GM12878 (cell line): ENCODE data around the gene PUS3. TPM values are rescaled to one million over a fixed set of nuclear protein-coding genes. Genes with fewer than 3 reads are reported as not detected.

ENCODE experiments used
- ATAC-seq: fragments of 200-7000 bp; cut with Tn5 transposase; 3 replicates; pipeline ENCODE4 v1.9.1; 2020; ENCODE audit warnings: mild to moderate bottlenecking, moderate library complexity
- BruUV-seq: library from RNA; stranded (reverse); fragments of 400-500 nt; replicated peaks from 2 replicates; lab custom pipeline; 2021; lab: Mats Ljungman, UMichigan
- CTCF ChIA-PET: fragments of 300-600 bp; sonication (Branson Sonifier 250); formaldehyde crosslinking; extraction: SDS; loops from one replicate; lab custom pipeline; 2021; ENCODE audit warnings: inconsistent platforms; lab: Yijun Ruan, JAX
- POLR2A ChIA-PET: fragments of 350-600 bp; formaldehyde crosslinking; extraction: SDS; loops from one replicate; lab custom pipeline; 2021; ENCODE audit warnings: inconsistent platforms; lab: Charles Lee
- RAD21 ChIA-PET: fragments of 300-600 bp; sonication (Branson Sonifier 250); formaldehyde crosslinking; loops from one replicate; lab custom pipeline; 2023; ENCODE audit warnings: antibody characterized with exemption; ENCODE audit not compliant: unreplicated experiment; lab: Charles Lee
- SMC1A ChIA-PET: fragments of 300-600 bp; sonication (Branson Sonifier 250); formaldehyde crosslinking; loops from one replicate; lab custom pipeline; 2023; ENCODE audit not compliant: unreplicated experiment, uncharacterized antibody; lab: Charles Lee
- DNase-seq: peaks from one replicate; pipeline ENCODE4 v3.0.0-alpha.2; 2011; ENCODE audit warnings: low read depth, low spot score
- FAIRE-seq: peaks from 3 replicates; lab custom pipeline; 2011; peaks lifted over from hg19 to GRCh38; lab: Jason Lieb, UNC
- H2AFZ ChIP-seq: 2 replicates; pipeline ENCODE4 v1.6.0; 2011; ENCODE audit warnings: low read depth, low read length, control low read depth; ENCODE audit not compliant: control insufficient read depth
- H3K27ac ChIP-seq: 2 replicates; pipeline ENCODE4 v1.5.1; 2011; ENCODE audit warnings: control low read depth; ENCODE audit not compliant: control insufficient read depth, insufficient read depth
- H3K27me3 ChIP-seq, 2 experiments: replicated peaks in 1 of 2; 2 replicates each; pipeline versions ENCODE4 v1.6.0 to v1.6.1; 2011; ENCODE audit warnings: low read length in 1 of 2; ENCODE audit not compliant: control insufficient read depth in 2 of 2, insufficient read depth in 2 of 2
- H3K36me3 ChIP-seq, 2 experiments: 2 replicates each; pipeline ENCODE4 v1.5.1; 2011; ENCODE audit warnings: low read length in 1 of 2; ENCODE audit not compliant: control insufficient read depth in 2 of 2, insufficient read depth in 2 of 2
- H3K4me1 ChIP-seq: 2 replicates; pipeline ENCODE4 v1.6.1; 2011; ENCODE audit warnings: mild to moderate bottlenecking, low read length, moderate library complexity, mixed read lengths; ENCODE audit not compliant: control insufficient read depth, insufficient read depth
- H3K4me2 ChIP-seq: 2 replicates; pipeline ENCODE4 v1.6.0; 2011; ENCODE audit warnings: control low read depth; ENCODE audit not compliant: control insufficient read depth, insufficient read depth
- H3K4me3 ChIP-seq: fragments of 200-600 bp; sonication (generic); 2 replicates; pipeline ENCODE4 v1.5.1; 2016
- H3K79me2 ChIP-seq: 2 replicates; pipeline ENCODE4 v1.6.0; 2011; ENCODE audit warnings: low read length; ENCODE audit not compliant: control insufficient read depth, insufficient read depth
- H3K9ac ChIP-seq: 2 replicates; pipeline ENCODE4 v1.8.0; 2011; ENCODE audit warnings: low read length, control low read depth, mixed read lengths; ENCODE audit not compliant: control insufficient read depth, insufficient read depth
- H3K9me3 ChIP-seq: replicated peaks from 3 replicates; pipeline ENCODE4 v1.5.1; 2011; ENCODE audit warnings: mild to moderate bottlenecking, low read length; ENCODE audit not compliant: control insufficient read depth, insufficient read depth
- H4K20me1 ChIP-seq: 2 replicates; pipeline ENCODE4 v1.6.0; 2011; ENCODE audit not compliant: control insufficient read depth, insufficient read depth
- CTCF ChIP-seq, 3 experiments: IDR thresholded peaks in 2 of 3; conservative IDR thresholded peaks in 1 of 3; 2 replicates each; pipeline ENCODE4 v1.5.1; 2011; ENCODE audit warnings: low read depth in 3 of 3, low read length in 3 of 3, mild to moderate bottlenecking in 3 of 3, control low read depth in 2 of 3, moderate library complexity in 2 of 3, inconsistent platforms in 1 of 3, mixed read lengths in 1 of 3; ENCODE audit not compliant: control insufficient read depth in 2 of 3, insufficient read depth in 1 of 3; ENCODE audit errors: extremely low read depth in 1 of 3
- GATAD2B ChIP-seq: fragments of 450-650 bp; conservative IDR thresholded peaks from 2 replicates; pipeline ENCODE4 v1.6.1; 2017; ENCODE audit warnings: low read depth, mild to moderate bottlenecking, moderate library complexity
- HCFC1 ChIP-seq: fragments of 150-350 bp; IDR thresholded peaks from 2 replicates; pipeline ENCODE4 v1.6.1; 2014; ENCODE audit warnings: low read length
- HDAC2 ChIP-seq: fragments of 200-600 bp; sonication (generic); IDR thresholded peaks from 2 replicates; pipeline ENCODE4 v1.6.1; 2017
- NBN ChIP-seq: fragments of 450-650 bp; IDR thresholded peaks from 2 replicates; pipeline ENCODE4 v1.6.1; 2016
- SMC3 ChIP-seq: IDR thresholded peaks from 2 replicates; pipeline ENCODE4 v1.6.1; 2011; ENCODE audit warnings: low read length, improper control_type of control experiment, borderline replicate concordance
- TCF3 ChIP-seq: IDR thresholded peaks from 2 replicates; pipeline ENCODE4 v1.6.1; 2012; ENCODE audit warnings: low read depth, mild to moderate bottlenecking, low read length, borderline replicate concordance; ENCODE audit not compliant: insufficient read depth
- YY1 ChIP-seq: IDR thresholded peaks from 2 replicates; pipeline ENCODE4 v1.6.1; 2011; ENCODE audit warnings: low read depth, mild to moderate bottlenecking, low read length
- ZBTB4 ChIP-seq: fragments of 450-650 bp; formaldehyde crosslinking; IDR thresholded peaks from 2 replicates; pipeline ENCODE4 v1.4.0; 2022; ENCODE audit warnings: mild to moderate bottlenecking, moderate library complexity
- ZNF207 ChIP-seq: fragments of 450-650 bp; IDR thresholded peaks from 2 replicates; pipeline ENCODE4 v1.6.1; 2014; ENCODE audit warnings: antibody characterized with exemption, mild to moderate bottlenecking, borderline replicate concordance
- WGBS: methylation state at CpG from one replicate; pipeline ENCODE4 v1.1.6; 2016; ENCODE audit warnings: low lambda C conversion rate; ENCODE audit not compliant: insufficient replicate concordance, insufficient coverage; ENCODE audit errors: missing lambda C conversion rate; 5-methylcytosine and 5-hydroxymethylcytosine counted together
- in situ Hi-C: fragments of 300-500 bp; cut with MboI; formaldehyde crosslinking; loops from 9 replicates; pipeline ENCODE4 v1.14.3; 2018; ENCODE audit warnings: mixed read lengths
- intact Hi-C: fragments of 100-400 bp; cut with micrococcal nuclease; formaldehyde crosslinking; loops from one replicate; pipeline ENCODE4 v1.14.2; 2022; ENCODE audit not compliant: unreplicated experiment
- polyA plus RNA-seq, 11 experiments: library from polyadenylated mRNA; depleted of rRNA in 4 of 11; unstranded in 6 of 11; stranded (reverse) in 5 of 11; fragments of >200 nt; fragmentation: Nextera tagmentation in 4 of 11; fragmentation: Illumina TruSeq in 1 of 11; extraction: Ambion mirVana in 4 of 11; extraction: Trizol in 1 of 11; gene quantifications; 1 replicate in 1 of 11; 2 replicates in 10 of 11; pipeline versions ENCODE4 v1.2.1 to v1.2.3, GENCODE V29; 2011 to 2016; ENCODE audit warnings: inconsistent platforms in 2 of 11, missing spikeins in 2 of 11, low read depth in 1 of 11
- total RNA-seq, 4 experiments: library from RNA; depleted of rRNA in 3 of 4; stranded (reverse); fragments of >200 nt in 3 of 4; fragmentation: Illumina TruSeq in 1 of 4; extraction: Trizol in 1 of 4; gene quantifications; 2 replicates each; pipeline versions ENCODE4 v1.2.1 to v1.2.3, GENCODE V29; 2013 to 2021

The PUS3 gene
- total and polyA plus RNA-seq, 10 of the 15 experiments (the other 5 are each of a cell fraction or from before 2014, with no cell fraction given) = 10.9 to 22.4 (median 14.3) TPM

- H2AFZ ChIP-seq = no peak overlapping the region
- DNase-seq (no peak), ATAC-seq (no peak), FAIRE-seq (no peak)
- H3K27me3 ChIP-seq = peaks cover 0 to 3% of the 10 kb centered on the region in 2 experiments; a peak in 2 of 4 replicates
- ChIA-PET SMC1A (interaction anchor here (0.9 to 1.7 kb wide), 2 partner anchors 10 to 14 kb away, joined by 4 to 5 read pairs; no protein-coding TSS in a partner anchor), CTCF (interaction anchor here (0.6 to 1.6 kb wide), 5 partner anchors 10 to 400 kb away, joined by 3 to 6 read pairs (median 3); no protein-coding TSS in a partner anchor), POLR2A (interaction anchor here (0.7 kb wide), 1 partner anchor 443 kb away, joined by 4 read pairs; no protein-coding TSS in a partner anchor), RAD21 (no interaction called here)
- no peaks in the 10 kb centered on the region for H3K79me2 ChIP-seq
- BruUV-seq = no TSS peak
- H3K4me2 ChIP-seq = no peak overlapping the region
- no peaks in the 10 kb centered on the region for H3K4me1 ChIP-seq
- H3K9ac ChIP-seq = no peak overlapping the region
- H3K9me3 ChIP-seq = no peaks in the 10 kb centered on the region
- TF ChIP-seq HDAC2 (no peak), CTCF (IDR thresholded peaks at IDR 0.05 in 2 of 3, conservative IDR thresholded peaks at IDR 0.05 in 1 of 3; ENCODE audit: control insufficient read depth in 2 of 3, extremely low read depth in 1 of 3, insufficient read depth in 1 of 3, low read depth in 3 of 3, low read length in 3 of 3) (no peak), NBN (no peak), ZBTB4 (CRISPR knock-in tag) (no peak), YY1 (no peak), GATAD2B (no peak), TCF3 (no peak), SMC3 (no peak), HCFC1 (no peak), ZNF207 (no peak)
- H4K20me1 ChIP-seq = no peaks in the 10 kb centered on the region
- H3K4me3 ChIP-seq = no peak overlapping the region
- no peaks in the 10 kb centered on the region for H3K36me3 ChIP-seq
- intact Hi-C loops = no loop called here
- H3K27ac ChIP-seq = no peak overlapping the region
- in situ Hi-C loops = no loop called here
- 11% methylated on average over 8 of the region's 8 CpGs for WGBS
These were observed 7.3 kb upstream of the PUS3 start for GRCh38 chr11:125910226-125910849.
